ENCODE data around the gene TSPAN32.

The TSPAN32 gene

DNA sequence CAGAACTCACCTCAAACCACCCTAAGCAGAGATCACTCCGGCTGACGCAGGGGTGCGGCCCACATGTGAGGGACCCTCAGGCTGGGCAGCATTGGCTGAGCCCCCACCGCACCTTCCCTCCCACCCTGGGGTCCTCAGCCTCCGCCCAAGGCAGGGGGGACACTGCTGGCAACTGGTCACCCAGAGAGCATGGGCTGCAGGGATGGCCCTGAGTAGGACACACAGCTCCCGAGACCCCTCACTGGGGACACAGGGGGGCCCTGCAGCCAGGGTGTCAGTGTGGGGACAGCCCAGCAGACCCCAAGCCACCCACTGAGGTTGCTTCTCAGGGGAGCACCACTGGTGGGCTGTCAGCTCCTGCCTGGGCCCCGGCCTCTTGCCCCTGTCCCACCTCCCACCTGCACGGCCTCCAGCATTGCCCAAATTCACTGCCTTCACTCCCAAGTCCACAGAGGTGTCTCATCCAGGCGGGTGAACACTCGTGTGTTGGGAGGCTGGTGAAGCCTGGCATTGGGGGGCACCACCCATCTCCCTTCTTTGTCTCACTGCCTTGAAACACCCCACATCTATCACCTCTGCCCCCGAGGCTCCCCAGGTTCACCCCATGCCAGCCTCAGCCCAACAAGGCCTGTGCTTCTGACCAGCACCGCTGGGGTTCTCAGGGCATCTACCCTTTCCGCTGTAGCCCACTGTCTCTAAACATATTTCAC, 4.7 kb upstream of the TSPAN32 start:
- Mint-ChIP-seq H3K36me3 (ENCODE audit: low read depth) (no peaks in the 10 kb centered on the region), H3K4me1 (no peaks in the 10 kb centered on the region)

DNA sequence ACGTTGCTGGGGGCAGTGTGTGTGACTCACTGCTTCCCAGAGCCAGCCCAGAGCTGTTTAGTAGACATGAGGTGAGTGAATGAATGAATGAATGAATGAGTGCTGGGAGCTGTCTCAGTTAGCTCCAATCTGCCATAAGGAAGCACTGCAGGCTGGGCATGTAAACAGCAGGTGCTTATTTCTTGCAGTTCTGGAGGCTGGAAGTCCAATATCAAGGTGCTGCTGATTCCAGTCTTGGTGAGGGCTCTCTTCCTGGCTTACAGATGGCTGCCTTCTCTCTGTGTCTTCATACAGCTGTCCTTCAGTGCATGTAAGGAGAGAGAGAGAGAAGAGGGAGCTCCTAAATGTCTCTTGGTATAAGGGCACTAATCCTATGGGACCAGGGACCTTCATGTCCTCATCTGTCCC, 4.2 kb upstream of the TSPAN32 start:
- Mint-ChIP-seq H3K36me3 (ENCODE audit: low read depth) (no peaks in the 10 kb centered on the region), H3K27me3 (ENCODE audit: low read depth) (peaks cover 12% of the 10 kb centered on the region), H3K27ac (peak overlapping the region in 2 of 3 experiments; percentile 40 to 62), H3K9me3 (no peaks in the 10 kb centered on the region), H3K4me1 (no peaks in the 10 kb centered on the region), H3K4me3 (no peak overlapping the region)
- TF ChIP-seq, protein P1, sequence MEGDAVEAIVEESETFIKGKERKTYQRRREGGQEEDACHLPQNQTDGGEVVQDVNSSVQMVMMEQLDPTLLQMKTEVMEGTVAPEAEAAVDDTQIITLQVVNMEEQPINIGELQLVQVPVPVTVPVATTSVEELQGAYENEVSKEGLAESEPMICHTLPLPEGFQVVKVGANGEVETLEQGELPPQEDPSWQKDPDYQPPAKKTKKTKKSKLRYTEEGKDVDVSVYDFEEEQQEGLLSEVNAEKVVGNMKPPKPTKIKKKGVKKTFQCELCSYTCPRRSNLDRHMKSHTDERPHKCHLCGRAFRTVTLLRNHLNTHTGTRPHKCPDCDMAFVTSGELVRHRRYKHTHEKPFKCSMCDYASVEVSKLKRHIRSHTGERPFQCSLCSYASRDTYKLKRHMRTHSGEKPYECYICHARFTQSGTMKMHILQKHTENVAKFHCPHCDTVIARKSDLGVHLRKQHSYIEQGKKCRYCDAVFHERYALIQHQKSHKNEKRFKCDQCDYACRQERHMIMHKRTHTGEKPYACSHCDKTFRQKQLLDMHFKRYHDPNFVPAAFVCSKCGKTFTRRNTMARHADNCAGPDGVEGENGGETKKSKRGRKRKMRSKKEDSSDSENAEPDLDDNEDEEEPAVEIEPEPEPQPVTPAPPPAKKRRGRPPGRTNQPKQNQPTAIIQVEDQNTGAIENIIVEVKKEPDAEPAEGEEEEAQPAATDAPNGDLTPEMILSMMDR (IDR thresholded peaks at IDR 0.05; ENCODE audit: unreplicated experiment in 3 of 3) = no peak

More for the DNA sequence above, 4.7 kb upstream of the TSPAN32 start:
- no peak overlapping the region for H3K4me3 Mint-ChIP-seq
- H3K27me3 Mint-ChIP-seq (ENCODE audit: low read depth) = peaks cover 16% of the 10 kb centered on the region
- TF ChIP-seq, protein P1 (IDR thresholded peaks at IDR 0.05; ENCODE audit: unreplicated experiment in 3 of 3) = no peak
- no peaks in the 10 kb centered on the region for H3K9me3 Mint-ChIP-seq
- peak overlapping the region in 1 of 3 experiments; percentile 62 for H3K27ac Mint-ChIP-seq

DNA sequence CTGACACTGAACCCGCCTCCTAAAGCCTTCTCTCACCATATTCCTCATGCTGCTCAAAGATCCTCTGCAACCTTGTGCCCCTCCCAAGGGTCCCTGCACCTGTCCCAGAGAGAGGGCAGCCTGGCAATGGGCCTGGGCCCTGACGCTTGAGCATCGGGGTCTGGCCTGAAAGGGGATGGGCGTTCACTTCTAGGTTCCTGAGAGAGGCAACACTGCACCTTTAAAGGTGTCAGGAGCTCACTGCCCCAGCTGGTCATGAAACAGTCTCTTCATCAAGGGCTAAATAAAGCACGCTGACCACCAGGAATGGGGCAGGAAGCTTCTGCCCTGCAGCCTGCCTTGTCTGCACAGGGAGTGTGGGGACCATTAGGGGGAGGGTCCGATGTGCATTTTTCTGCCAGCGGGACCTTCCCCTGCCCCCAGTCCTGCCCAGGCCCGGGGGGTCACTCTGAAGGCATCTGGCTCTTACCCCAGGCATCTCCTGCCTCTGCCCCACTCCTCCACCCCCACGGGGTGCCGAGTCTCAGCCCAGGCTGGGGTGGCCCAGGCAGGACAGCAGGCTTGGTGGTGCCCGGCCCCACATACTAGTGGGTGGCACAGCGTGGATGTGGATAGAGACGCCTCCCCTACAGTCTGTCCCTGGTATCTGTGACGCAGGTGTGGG, 3.5 kb upstream of the TSPAN32 start:
- H3K27me3 Mint-ChIP-seq (ENCODE audit: low read depth) = peaks cover 8% of the 10 kb centered on the region
- H3K27ac Mint-ChIP-seq = peak overlapping the region in 2 of 3 experiments; percentile 40 to 62
- H3K4me1 Mint-ChIP-seq = no peaks in the 10 kb centered on the region
- H3K36me3 Mint-ChIP-seq (ENCODE audit: low read depth) = no peaks in the 10 kb centered on the region
- TF ChIP-seq, protein P1 (IDR thresholded peaks at IDR 0.05; ENCODE audit: unreplicated experiment in 3 of 3) = no peak
- no peak overlapping the region for H3K4me3 Mint-ChIP-seq
- no peaks in the 10 kb centered on the region for H3K9me3 Mint-ChIP-seq

DNA sequence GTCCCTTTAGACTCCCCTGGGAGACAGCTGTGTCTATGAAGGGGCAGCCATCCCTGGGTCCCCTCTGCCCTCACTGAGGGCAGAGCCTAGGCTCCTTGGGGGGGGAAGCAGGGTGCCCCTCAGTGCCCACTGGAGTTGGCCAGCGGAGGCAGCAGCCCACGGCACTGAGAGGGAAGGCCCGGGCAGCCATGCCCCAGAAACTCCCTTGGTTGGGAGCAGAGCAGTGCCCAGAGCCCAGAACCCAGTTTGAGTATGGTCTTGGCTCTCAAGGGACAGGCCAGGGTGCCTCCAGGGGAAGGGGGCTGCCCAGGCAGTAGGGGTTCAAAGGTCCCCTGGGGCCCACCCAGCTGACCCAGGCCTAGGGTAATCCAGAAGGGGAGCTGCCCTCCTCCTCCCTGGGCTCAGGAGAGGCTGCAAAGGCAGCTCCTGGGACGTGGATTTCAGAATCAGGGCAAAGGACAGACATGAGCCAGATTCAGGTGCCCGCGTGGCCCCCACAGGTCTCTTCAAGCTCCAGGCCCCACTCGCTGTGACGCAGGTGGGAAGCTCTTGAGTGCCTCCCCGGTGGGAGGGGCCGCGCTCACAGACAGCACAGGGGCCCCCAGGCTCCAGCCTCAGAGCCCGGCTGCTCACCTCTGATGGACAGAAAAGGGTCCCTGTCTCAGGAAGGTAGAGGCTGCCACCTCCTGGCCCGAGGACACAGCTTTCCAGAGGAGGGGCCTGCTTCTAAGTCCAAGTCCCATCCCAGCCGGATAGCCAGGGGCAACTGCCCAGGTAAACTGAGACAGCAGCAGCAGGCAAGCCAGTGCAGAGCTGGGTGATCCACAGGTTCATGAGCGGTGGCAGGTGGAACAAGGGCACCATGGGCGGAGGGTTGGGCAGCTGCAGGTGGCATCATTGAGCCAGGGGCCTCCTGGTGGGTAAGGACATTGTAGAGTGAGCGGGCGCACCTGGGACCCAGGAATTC, 2.7 kb upstream of the TSPAN32 start:
- H3K27me3 Mint-ChIP-seq (ENCODE audit: low read depth) = peaks cover 8% of the 10 kb centered on the region
- no peak overlapping the region for H3K4me3 Mint-ChIP-seq
- no peaks in the 10 kb centered on the region for H3K9me3 Mint-ChIP-seq
- TF ChIP-seq, protein P1 (IDR thresholded peaks at IDR 0.05; ENCODE audit: unreplicated experiment in 3 of 3) = peak; percentile 42 to 61 (median 47)
- peak overlapping the region in 1 of 3 experiments; percentile 82 for H3K27ac Mint-ChIP-seq
- peaks cover 4% of the 10 kb centered on the region for H3K4me1 Mint-ChIP-seq
- H3K36me3 Mint-ChIP-seq (ENCODE audit: low read depth) = no peaks in the 10 kb centered on the region

DNA sequence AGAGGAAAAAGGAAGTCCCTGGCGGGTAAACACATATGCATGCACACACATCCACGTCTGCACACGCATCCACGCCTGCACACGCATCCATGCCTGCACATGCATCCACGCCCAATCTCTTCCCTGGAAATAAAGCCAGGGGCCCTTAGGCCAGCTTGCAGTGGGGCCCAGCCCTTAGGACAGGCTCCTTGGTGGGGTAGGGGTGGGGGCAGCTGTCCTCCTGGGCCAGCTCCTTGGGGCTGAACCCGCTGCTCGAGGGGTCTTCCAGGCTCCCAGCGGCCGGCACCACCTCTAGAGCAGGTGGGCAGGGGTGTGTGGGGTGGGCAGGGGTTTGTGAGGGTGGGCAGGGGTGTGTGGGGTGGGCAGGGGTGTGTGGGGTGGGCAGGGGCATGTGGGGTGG, 2.0 kb upstream of the TSPAN32 start:
- H3K4me1 Mint-ChIP-seq = peaks cover 5% of the 10 kb centered on the region
- TF ChIP-seq, protein P1 (IDR thresholded peaks at IDR 0.05; ENCODE audit: unreplicated experiment in 3 of 3) = no peak
- peaks cover 4% of the 10 kb centered on the region for H3K27me3 Mint-ChIP-seq (ENCODE audit: low read depth)
- H3K36me3 Mint-ChIP-seq (ENCODE audit: low read depth) = no peaks in the 10 kb centered on the region
- no peak overlapping the region for H3K27ac Mint-ChIP-seq
- no peaks in the 10 kb centered on the region for H3K9me3 Mint-ChIP-seq
- no peak overlapping the region for H3K4me3 Mint-ChIP-seq

Measured in nephron (organoid).